ENCODE data around the gene UBR3. TPM values are rescaled to one million over a fixed set of nuclear protein-coding genes. Genes with fewer than 3 reads are reported as not detected.

Gene UBR3
- total RNA-seq, 1 experiment from 2014 or later, result 21.9 TPM

DNA sequence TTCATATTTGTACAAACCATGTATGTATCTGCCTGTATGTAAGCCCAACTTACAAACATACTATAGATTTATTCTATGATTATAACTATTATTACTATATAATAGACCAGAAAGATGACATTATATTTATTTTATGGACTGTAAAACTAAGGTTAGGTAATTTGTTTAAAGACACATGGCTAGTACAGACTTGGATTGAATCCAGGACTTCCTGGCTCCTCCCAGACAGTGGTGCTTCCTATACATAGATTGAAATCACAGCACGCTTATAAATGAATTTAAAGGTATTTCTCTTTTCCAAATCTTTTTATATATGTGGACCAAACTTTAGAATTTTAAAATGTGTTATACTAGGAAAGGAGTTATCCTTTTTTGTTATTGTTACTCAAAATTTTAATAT is 199.1 kb downstream of the UBR3 start:
- H2AFZ ChIP-seq, result no peak overlapping the region
- H3K9me2 ChIP-seq (ENCODE audit: insufficient read depth), result no peaks in the 10 kb centered on the region
- no peak overlapping the region for H3K4me2 ChIP-seq
- no TSS peak for BruUV-seq (replicated peaks)
- no peak overlapping the region for H3K4me3 ChIP-seq
- no peak for DNase-seq
- no peaks in the 10 kb centered on the region for H3K4me1 ChIP-seq (replicated peaks; ENCODE audit: insufficient read depth)
- TF ChIP-seq EZH2 (IDR thresholded peaks at IDR 0.05; ENCODE audit: low read depth), result no peak
- no peak for TF ChIP-seq CTCF (conservative IDR thresholded peaks at IDR 0.05)
- ChIA-PET CTCF (no interaction called here), POLR2A (ENCODE audit: unreplicated experiment) (no interaction called here)
- intact Hi-C loops (cut with micrococcal nuclease; ENCODE audit: unreplicated experiment), result no loop called here
- H3K79me2 ChIP-seq (ENCODE audit: low read depth), result no peaks in the 10 kb centered on the region
- H3K9me3 ChIP-seq (ENCODE audit: insufficient read depth, low read depth), result no peaks in the 10 kb centered on the region
- H4K20me1 ChIP-seq (ENCODE audit: insufficient read depth), result no peaks in the 10 kb centered on the region
- H3K27ac ChIP-seq, result no peak overlapping the region
- no peaks in the 10 kb centered on the region for H3K36me3 ChIP-seq (ENCODE audit: low read depth)
- H3F3A ChIP-seq (ENCODE audit: insufficient read depth, low read depth), result no peaks in the 10 kb centered on the region
- H3K27me3 ChIP-seq (ENCODE audit: insufficient read depth, low read depth), result no peaks in the 10 kb centered on the region

- H3K4me3 ChIP-seq, result no peak overlapping the region
- no peaks in the 10 kb centered on the region for H3K27me3 ChIP-seq (ENCODE audit: insufficient read depth, low read depth)
- H4K20me1 ChIP-seq (ENCODE audit: insufficient read depth), result no peaks in the 10 kb centered on the region
- H3K79me2 ChIP-seq (ENCODE audit: low read depth), result no peaks in the 10 kb centered on the region
- H3K4me1 ChIP-seq (replicated peaks; ENCODE audit: insufficient read depth), result no peaks in the 10 kb centered on the region
- no peak overlapping the region for H2AFZ ChIP-seq
- H3F3A ChIP-seq (ENCODE audit: insufficient read depth, low read depth), result no peaks in the 10 kb centered on the region
- H3K4me2 ChIP-seq, result no peak overlapping the region
- TF ChIP-seq EZH2 (IDR thresholded peaks at IDR 0.05; ENCODE audit: low read depth) (no peak), CTCF (conservative IDR thresholded peaks at IDR 0.05) (no peak)
- ChIA-PET POLR2A (ENCODE audit: unreplicated experiment) (no interaction called here), CTCF (no interaction called here)
- no peaks in the 10 kb centered on the region for H3K9me3 ChIP-seq (ENCODE audit: insufficient read depth, low read depth)
- intact Hi-C loops (cut with micrococcal nuclease; ENCODE audit: unreplicated experiment), result no loop called here
- no peak overlapping the region for H3K27ac ChIP-seq
- no peaks in the 10 kb centered on the region for H3K36me3 ChIP-seq (ENCODE audit: low read depth)
- DNase-seq, result no peak
- H3K9me2 ChIP-seq (ENCODE audit: insufficient read depth), result no peaks in the 10 kb centered on the region
- no TSS peak for BruUV-seq (replicated peaks)
Measured at GRCh38 chr2:170029551-170029950, 202.3 kb downstream of the UBR3 start.

DNA sequence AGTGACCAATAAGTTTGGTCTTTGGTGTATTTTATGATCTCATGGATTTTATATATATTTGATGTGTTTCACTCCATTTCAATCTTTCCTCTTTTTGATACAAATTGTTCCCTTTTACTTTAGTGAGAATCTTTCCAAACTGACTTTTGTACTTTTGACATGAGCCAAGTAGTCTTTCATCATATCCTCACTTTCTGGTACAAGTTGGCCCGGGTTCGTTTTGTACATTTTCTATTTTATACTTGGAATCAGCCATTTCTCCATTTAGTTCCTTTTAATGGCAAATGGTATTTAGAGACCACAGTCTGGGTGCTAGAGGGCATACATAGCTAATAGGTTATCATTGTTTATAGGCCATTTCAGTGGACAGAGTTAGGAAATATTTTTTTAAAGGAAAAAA is 202.8 kb downstream of the UBR3 start:
- ChIA-PET CTCF (no interaction called here), POLR2A (ENCODE audit: unreplicated experiment) (no interaction called here)
- no peaks in the 10 kb centered on the region for H3K9me2 ChIP-seq (ENCODE audit: insufficient read depth)
- H3K4me2 ChIP-seq, result no peak overlapping the region
- H3K27ac ChIP-seq, result no peak overlapping the region
- no TSS peak for BruUV-seq (replicated peaks)
- no peak overlapping the region for H3K4me3 ChIP-seq
- no peak for TF ChIP-seq CTCF (conservative IDR thresholded peaks at IDR 0.05)
- TF ChIP-seq EZH2 (IDR thresholded peaks at IDR 0.05; ENCODE audit: low read depth), result no peak
- no peaks in the 10 kb centered on the region for H3K27me3 ChIP-seq (ENCODE audit: insufficient read depth, low read depth)
- H2AFZ ChIP-seq, result no peak overlapping the region
- H3K36me3 ChIP-seq (ENCODE audit: low read depth), result no peaks in the 10 kb centered on the region
- H4K20me1 ChIP-seq (ENCODE audit: insufficient read depth), result no peaks in the 10 kb centered on the region
- H3K79me2 ChIP-seq (ENCODE audit: low read depth), result no peaks in the 10 kb centered on the region
- no peaks in the 10 kb centered on the region for H3K4me1 ChIP-seq (replicated peaks; ENCODE audit: insufficient read depth)
- H3K9me3 ChIP-seq (ENCODE audit: insufficient read depth, low read depth), result no peaks in the 10 kb centered on the region
- H3F3A ChIP-seq (ENCODE audit: insufficient read depth, low read depth), result no peaks in the 10 kb centered on the region
- intact Hi-C loops (cut with micrococcal nuclease; ENCODE audit: unreplicated experiment), result no loop called here
- DNase-seq, result no peak
